ENCODE results near the gene SRCAP.

SRCAP gene

GRCh38 chr16:30761427-30761927 lies 62.5 kb downstream of the SRCAP start:
- H3K27me3 ChIP-seq (ENCODE audit: control insufficient read depth, insufficient read depth, low read length): no peaks in the 10 kb centered on the region
- peaks cover 54% of the 10 kb centered on the region for H3K36me3 ChIP-seq (ENCODE audit: control insufficient read depth, insufficient read depth, low read length)
- H3K4me1 ChIP-seq (ENCODE audit: control insufficient read depth, insufficient read depth, low read length): peaks cover 8% of the 10 kb centered on the region; the same call in 1 of the 2 replicates
- peak overlapping the region; percentile 91 for H3K4me3 ChIP-seq (ENCODE audit: low read depth, low read length)
- H3K9me3 ChIP-seq (ENCODE audit: control insufficient read depth, insufficient read depth, low read depth, low read length): no peaks in the 10 kb centered on the region
- H3K27ac ChIP-seq (ENCODE audit: low read depth, low read length): no peak overlapping the region
- H3K9ac ChIP-seq (ENCODE audit: low read length): peak overlapping the region; percentile 80

GRCh38 chr16:30761928-30762902 lies 63.2 kb downstream of the SRCAP start, which contains the start of the genes CFAP119 and RNF40:
TSS of gene CFAP119 (minus strand) at chr16:30762062. CDS start at chr16:30761748, 314 bp downstream.
TSS of gene RNF40 (plus strand) at chr16:30762322. CDS start at chr16:30762546, 224 bp downstream.
- Histone ChIP-seq H3K27ac (ENCODE audit: low read depth, low read length) (peak within 1 kb of the TSS; percentile 44; the same call in 1 of the 2 replicates), H3K9me3 (ENCODE audit: control insufficient read depth, insufficient read depth, low read depth, low read length) (no peaks in the 10 kb centered on the region), H3K9ac (ENCODE audit: low read length) (peak within 1 kb of the TSS; percentile 91), H3K36me3 (ENCODE audit: control insufficient read depth, insufficient read depth, low read length) (peaks cover 54% of the 10 kb centered on the region), H3K27me3 (ENCODE audit: control insufficient read depth, insufficient read depth, low read length) (no peaks in the 10 kb centered on the region), H3K4me1 (ENCODE audit: control insufficient read depth, insufficient read depth, low read length) (peaks cover 8% of the 10 kb centered on the region; the same call in 1 of the 2 replicates), H3K4me3 (ENCODE audit: low read depth, low read length) (peak within 1 kb of the TSS; percentile 91)

- Histone ChIP-seq H3K4me3 (ENCODE audit: low read depth, low read length) (peak overlapping the region; percentile 91), H3K9ac (ENCODE audit: low read length) (peak overlapping the region; percentile 91), H3K27me3 (ENCODE audit: control insufficient read depth, insufficient read depth, low read length) (no peaks in the 10 kb centered on the region), H3K27ac (ENCODE audit: low read depth, low read length) (no peak overlapping the region; the same call in 1 of the 2 replicates), H3K9me3 (ENCODE audit: control insufficient read depth, insufficient read depth, low read depth, low read length) (no peaks in the 10 kb centered on the region), H3K4me1 (ENCODE audit: control insufficient read depth, insufficient read depth, low read length) (peaks cover 8% of the 10 kb centered on the region; the same call in 1 of the 2 replicates), H3K36me3 (ENCODE audit: control insufficient read depth, insufficient read depth, low read length) (peaks cover 61% of the 10 kb centered on the region)
Measured at GRCh38 chr16:30762991-30763725, 64.2 kb downstream of the SRCAP start.

- Histone ChIP-seq H3K27ac (ENCODE audit: low read depth, low read length) (no peak overlapping the region), H3K27me3 (ENCODE audit: control insufficient read depth, insufficient read depth, low read length) (no peaks in the 10 kb centered on the region), H3K9ac (ENCODE audit: low read length) (no peak overlapping the region), H3K36me3 (ENCODE audit: control insufficient read depth, insufficient read depth, low read length) (peaks cover 66% of the 10 kb centered on the region), H3K4me3 (ENCODE audit: low read depth, low read length) (no peak overlapping the region), H3K4me1 (ENCODE audit: control insufficient read depth, insufficient read depth, low read length) (peaks cover 8% of the 10 kb centered on the region; the same call in 1 of the 2 replicates), H3K9me3 (ENCODE audit: control insufficient read depth, insufficient read depth, low read depth, low read length) (no peaks in the 10 kb centered on the region)
Measured at GRCh38 chr16:30764086-30764485, 65.1 kb downstream of the SRCAP start.

- H3K9me3 ChIP-seq (ENCODE audit: control insufficient read depth, insufficient read depth, low read depth, low read length): no peaks in the 10 kb centered on the region
- no peaks in the 10 kb centered on the region for H3K27me3 ChIP-seq (ENCODE audit: control insufficient read depth, insufficient read depth, low read length)
- peaks cover 8% of the 10 kb centered on the region; the same call in 1 of the 2 replicates for H3K4me1 ChIP-seq (ENCODE audit: control insufficient read depth, insufficient read depth, low read length)
- H3K36me3 ChIP-seq (ENCODE audit: control insufficient read depth, insufficient read depth, low read length): peaks cover 74% of the 10 kb centered on the region
- H3K9ac ChIP-seq (ENCODE audit: low read length): no peak overlapping the region
- H3K4me3 ChIP-seq (ENCODE audit: low read depth, low read length): no peak overlapping the region
- no peak overlapping the region for H3K27ac ChIP-seq (ENCODE audit: low read depth, low read length)
Measured at GRCh38 chr16:30764816-30765465, 66.0 kb downstream of the SRCAP start.

GRCh38 chr16:30766206-30766932 lies 67.4 kb downstream of the SRCAP start:
- no peak overlapping the region for H3K27ac ChIP-seq (ENCODE audit: low read depth, low read length)
- H3K9ac ChIP-seq (ENCODE audit: low read length): no peak overlapping the region
- H3K36me3 ChIP-seq (ENCODE audit: control insufficient read depth, insufficient read depth, low read length): peaks cover 86% of the 10 kb centered on the region
- H3K4me3 ChIP-seq (ENCODE audit: low read depth, low read length): no peak overlapping the region
- no peaks in the 10 kb centered on the region for H3K27me3 ChIP-seq (ENCODE audit: control insufficient read depth, insufficient read depth, low read length)
- H3K4me1 ChIP-seq (ENCODE audit: control insufficient read depth, insufficient read depth, low read length): peaks cover 5% of the 10 kb centered on the region; the same call in 1 of the 2 replicates
- no peaks in the 10 kb centered on the region for H3K9me3 ChIP-seq (ENCODE audit: control insufficient read depth, insufficient read depth, low read depth, low read length)

GRCh38 chr16:30766933-30767284 lies 67.9 kb downstream of the SRCAP start:
- no peaks in the 10 kb centered on the region for H3K27me3 ChIP-seq (ENCODE audit: control insufficient read depth, insufficient read depth, low read length)
- no peak overlapping the region for H3K4me3 ChIP-seq (ENCODE audit: low read depth, low read length)
- peaks cover 5% of the 10 kb centered on the region; the same call in 1 of the 2 replicates for H3K4me1 ChIP-seq (ENCODE audit: control insufficient read depth, insufficient read depth, low read length)
- no peaks in the 10 kb centered on the region for H3K9me3 ChIP-seq (ENCODE audit: control insufficient read depth, insufficient read depth, low read depth, low read length)
- H3K27ac ChIP-seq (ENCODE audit: low read depth, low read length): no peak overlapping the region
- H3K36me3 ChIP-seq (ENCODE audit: control insufficient read depth, insufficient read depth, low read length): peaks cover 92% of the 10 kb centered on the region
- H3K9ac ChIP-seq (ENCODE audit: low read length): no peak overlapping the region

GRCh38 chr16:30767767-30768465 lies 68.9 kb downstream of the SRCAP start:
- H3K9me3 ChIP-seq (ENCODE audit: control insufficient read depth, insufficient read depth, low read depth, low read length): no peaks in the 10 kb centered on the region
- H3K27me3 ChIP-seq (ENCODE audit: control insufficient read depth, insufficient read depth, low read length): no peaks in the 10 kb centered on the region
- no peak overlapping the region for H3K4me3 ChIP-seq (ENCODE audit: low read depth, low read length)
- H3K27ac ChIP-seq (ENCODE audit: low read depth, low read length): no peak overlapping the region
- H3K9ac ChIP-seq (ENCODE audit: low read length): no peak overlapping the region
- peaks cover 2% of the 10 kb centered on the region; the same call in 1 of the 2 replicates for H3K4me1 ChIP-seq (ENCODE audit: control insufficient read depth, insufficient read depth, low read length)
- peaks cover 98% of the 10 kb centered on the region for H3K36me3 ChIP-seq (ENCODE audit: control insufficient read depth, insufficient read depth, low read length)

- no peaks in the 10 kb centered on the region for H3K27me3 ChIP-seq (ENCODE audit: control insufficient read depth, insufficient read depth, low read length)
- peaks cover 98% of the 10 kb centered on the region for H3K36me3 ChIP-seq (ENCODE audit: control insufficient read depth, insufficient read depth, low read length)
- no peak overlapping the region for H3K4me3 ChIP-seq (ENCODE audit: low read depth, low read length)
- H3K27ac ChIP-seq (ENCODE audit: low read depth, low read length): no peak overlapping the region
- no peaks in the 10 kb centered on the region for H3K4me1 ChIP-seq (ENCODE audit: control insufficient read depth, insufficient read depth, low read length)
- H3K9ac ChIP-seq (ENCODE audit: low read length): no peak overlapping the region
- H3K9me3 ChIP-seq (ENCODE audit: control insufficient read depth, insufficient read depth, low read depth, low read length): no peaks in the 10 kb centered on the region
Measured at GRCh38 chr16:30768583-30769181, 69.7 kb downstream of the SRCAP start.
